ENCODE results near the gene SLC8A3. TPM values are rescaled to one million over a fixed set of nuclear protein-coding genes. Genes with fewer than 3 reads are reported as not detected.

SLC8A3 gene
- total RNA-seq, 1 donor, result under 0.01 TPM

- H3K4me3 ChIP-seq (ENCODE audit: insufficient read depth, low read length), result no peak overlapping the region
- no peak overlapping the region for H3K4me2 ChIP-seq (ENCODE audit: insufficient read depth, low read length)
- H3K36me3 ChIP-seq (ENCODE audit: insufficient read depth, low read length), result no peaks in the 10 kb centered on the region
- TF ChIP-seq CTCF (IDR thresholded peaks at IDR 0.05; ENCODE audit: extremely low read depth, low read depth, low read length), result no peak
- no peaks in the 10 kb centered on the region for H3K4me1 ChIP-seq (ENCODE audit: insufficient read depth, low read length)
- H2AFZ ChIP-seq (ENCODE audit: low read length), result no peak overlapping the region
- no peaks in the 10 kb centered on the region for H3K27me3 ChIP-seq (ENCODE audit: insufficient read depth, low read length)
- H3K27ac ChIP-seq (ENCODE audit: low read depth, low read length), result no peak overlapping the region
- H3K9me3 ChIP-seq (ENCODE audit: low read depth, low read length), result no peaks in the 10 kb centered on the region
- H4K20me1 ChIP-seq (ENCODE audit: insufficient read depth, low read length), result no peaks in the 10 kb centered on the region
- no peaks in the 10 kb centered on the region for H3K79me2 ChIP-seq (ENCODE audit: insufficient read depth, low read length)
- no peak for DNase-seq (ENCODE audit: insufficient read length, low spot score, missing footprints)
These were observed 75.5 kb downstream of the SLC8A3 start for GRCh38 chr14:70113211-70113610.

- Histone ChIP-seq H3K27ac (ENCODE audit: low read depth, low read length) (no peak overlapping the region), H2AFZ (ENCODE audit: low read length) (no peak overlapping the region), H3K79me2 (ENCODE audit: insufficient read depth, low read length) (no peaks in the 10 kb centered on the region), H3K4me2 (ENCODE audit: insufficient read depth, low read length) (no peak overlapping the region), H3K27me3 (ENCODE audit: insufficient read depth, low read length) (no peaks in the 10 kb centered on the region), H4K20me1 (ENCODE audit: insufficient read depth, low read length) (no peaks in the 10 kb centered on the region), H3K4me3 (ENCODE audit: insufficient read depth, low read length) (no peak overlapping the region), H3K9me3 (ENCODE audit: low read depth, low read length) (no peaks in the 10 kb centered on the region), H3K36me3 (ENCODE audit: insufficient read depth, low read length) (no peaks in the 10 kb centered on the region), H3K4me1 (ENCODE audit: insufficient read depth, low read length) (no peaks in the 10 kb centered on the region)
- no peak for TF ChIP-seq CTCF (IDR thresholded peaks at IDR 0.05; ENCODE audit: extremely low read depth, low read depth, low read length)
- no peak for DNase-seq (ENCODE audit: insufficient read length, low spot score, missing footprints)
These were observed 80.3 kb downstream of the SLC8A3 start for GRCh38 chr14:70108419-70108818.

- Histone ChIP-seq H3K4me1 (ENCODE audit: insufficient read depth, low read length) (no peaks in the 10 kb centered on the region), H4K20me1 (ENCODE audit: insufficient read depth, low read length) (no peaks in the 10 kb centered on the region), H3K79me2 (ENCODE audit: insufficient read depth, low read length) (no peaks in the 10 kb centered on the region), H3K4me2 (ENCODE audit: insufficient read depth, low read length) (no peak overlapping the region), H2AFZ (ENCODE audit: low read length) (no peak overlapping the region), H3K4me3 (ENCODE audit: insufficient read depth, low read length) (no peak overlapping the region), H3K27me3 (ENCODE audit: insufficient read depth, low read length) (no peaks in the 10 kb centered on the region), H3K9me3 (ENCODE audit: low read depth, low read length) (no peaks in the 10 kb centered on the region), H3K27ac (ENCODE audit: low read depth, low read length) (no peak overlapping the region), H3K36me3 (ENCODE audit: insufficient read depth, low read length) (no peaks in the 10 kb centered on the region)
- DNase-seq (ENCODE audit: insufficient read length, low spot score, missing footprints), result no peak
- TF ChIP-seq CTCF (IDR thresholded peaks at IDR 0.05; ENCODE audit: extremely low read depth, low read depth, low read length), result no peak
These were observed 81.4 kb downstream of the SLC8A3 start for GRCh38 chr14:70107309-70107708.

GRCh38 chr14:70100071-70100470 is 88.7 kb downstream of the SLC8A3 start:
- Histone ChIP-seq H3K27ac (ENCODE audit: low read depth, low read length) (no peak overlapping the region), H4K20me1 (ENCODE audit: insufficient read depth, low read length) (no peaks in the 10 kb centered on the region), H3K4me1 (ENCODE audit: insufficient read depth, low read length) (no peaks in the 10 kb centered on the region), H3K9me3 (ENCODE audit: low read depth, low read length) (no peaks in the 10 kb centered on the region), H3K4me3 (ENCODE audit: insufficient read depth, low read length) (no peak overlapping the region), H3K36me3 (ENCODE audit: insufficient read depth, low read length) (no peaks in the 10 kb centered on the region), H2AFZ (ENCODE audit: low read length) (no peak overlapping the region), H3K4me2 (ENCODE audit: insufficient read depth, low read length) (no peak overlapping the region), H3K27me3 (ENCODE audit: insufficient read depth, low read length) (peaks cover 20% of the 10 kb centered on the region), H3K79me2 (ENCODE audit: insufficient read depth, low read length) (no peaks in the 10 kb centered on the region)
- no peak for DNase-seq (ENCODE audit: insufficient read length, low spot score, missing footprints)
- TF ChIP-seq CTCF (IDR thresholded peaks at IDR 0.05; ENCODE audit: extremely low read depth, low read depth, low read length), result no peak

Measured in osteoblast (primary cell).